Cerebellar cortex (tissue), 1 donor: ENCODE results near the gene PTPRG.

Experiments used
- DNase-seq: peaks from one replicate; pipeline ENCODE4 v3.0.0-alpha.2; 2015; ENCODE audit warnings: low spot score

PTPRG gene

GRCh38 chr3:61828880-61829721 lies 267.7 kb downstream of the PTPRG start:
- peak; percentile 58 for DNase-seq

GRCh38 chr3:61829722-61830350 lies 268.5 kb downstream of the PTPRG start:
- peak; percentile 89 for DNase-seq

GRCh38 chr3:61831973-61832372 lies 270.6 kb downstream of the PTPRG start:
- DNase-seq: no peak

- DNase-seq: no peak
Measured at GRCh38 chr3:61832375-61833229, 271.2 kb downstream of the PTPRG start.

- no peak for DNase-seq
Measured at GRCh38 chr3:61839256-61839655, 277.9 kb downstream of the PTPRG start.

GRCh38 chr3:61841111-61841845 lies 279.9 kb downstream of the PTPRG start:
- DNase-seq: no peak

GRCh38 chr3:61841988-61842387 lies 280.6 kb downstream of the PTPRG start:
- no peak for DNase-seq

- DNase-seq: no peak
Measured at GRCh38 chr3:61844346-61844745, 283.0 kb downstream of the PTPRG start.

- DNase-seq: no peak
Measured at GRCh38 chr3:61846488-61846887, 285.1 kb downstream of the PTPRG start.

- DNase-seq: peak; percentile 48
Measured at GRCh38 chr3:61847784-61848462, 286.6 kb downstream of the PTPRG start.

- peak; percentile 42 for DNase-seq
Measured at GRCh38 chr3:61848885-61849284, 287.5 kb downstream of the PTPRG start.

GRCh38 chr3:61853912-61854311 lies 292.5 kb downstream of the PTPRG start:
- no peak for DNase-seq

- no peak for DNase-seq
Measured at GRCh38 chr3:61855211-61855610, 293.8 kb downstream of the PTPRG start.

GRCh38 chr3:61857297-61857696 lies 295.9 kb downstream of the PTPRG start:
- DNase-seq: no peak

- DNase-seq: peak; percentile 61
Measured at GRCh38 chr3:61858054-61858453, 296.7 kb downstream of the PTPRG start.

GRCh38 chr3:61861410-61861809 lies 300.0 kb downstream of the PTPRG start:
- DNase-seq: no peak

- DNase-seq: no peak
Measured at GRCh38 chr3:61862614-61863289, 301.4 kb downstream of the PTPRG start.

- DNase-seq: no peak
Measured at GRCh38 chr3:61863579-61863978, 302.2 kb downstream of the PTPRG start.

- DNase-seq: no peak
Measured at GRCh38 chr3:61864886-61865285, 303.5 kb downstream of the PTPRG start.

GRCh38 chr3:61865466-61866152 lies 304.2 kb downstream of the PTPRG start:
- peak; percentile 58 for DNase-seq
